AG09309 (cell line): Measurements from ENCODE around the gene MMD2.
A peak's percentile ranks its signal among the peaks of the same experiment; 100 is the strongest.
"Not testable (repeated sequence)": the region's sequence is repeated elsewhere in the genome, so short reads cannot be mapped to it uniquely, and the experiment has no call there.

Experiments
- DNase-seq: peaks from one replicate; pipeline ENCODE4 v3.0.0-alpha.2; 2010; ENCODE audit warnings: low read depth
- H3K4me3 ChIP-seq: 2 replicates; pipeline ENCODE4 v1.5.1; 2011; ENCODE audit warnings: mild to moderate bottlenecking, low read depth, low read length, moderate library complexity; ENCODE audit not compliant: control insufficient read depth
- TF ChIP-seq, protein P1 (sequence below): IDR thresholded peaks from 2 replicates; pipeline ENCODE4 v1.5.1; 2011; ENCODE audit warnings: mild to moderate bottlenecking, low read depth, low read length, inconsistent platforms; ENCODE audit not compliant: insufficient read depth, control insufficient read depth; ENCODE audit errors: missing control alignments

Gene MMD2

DNA sequence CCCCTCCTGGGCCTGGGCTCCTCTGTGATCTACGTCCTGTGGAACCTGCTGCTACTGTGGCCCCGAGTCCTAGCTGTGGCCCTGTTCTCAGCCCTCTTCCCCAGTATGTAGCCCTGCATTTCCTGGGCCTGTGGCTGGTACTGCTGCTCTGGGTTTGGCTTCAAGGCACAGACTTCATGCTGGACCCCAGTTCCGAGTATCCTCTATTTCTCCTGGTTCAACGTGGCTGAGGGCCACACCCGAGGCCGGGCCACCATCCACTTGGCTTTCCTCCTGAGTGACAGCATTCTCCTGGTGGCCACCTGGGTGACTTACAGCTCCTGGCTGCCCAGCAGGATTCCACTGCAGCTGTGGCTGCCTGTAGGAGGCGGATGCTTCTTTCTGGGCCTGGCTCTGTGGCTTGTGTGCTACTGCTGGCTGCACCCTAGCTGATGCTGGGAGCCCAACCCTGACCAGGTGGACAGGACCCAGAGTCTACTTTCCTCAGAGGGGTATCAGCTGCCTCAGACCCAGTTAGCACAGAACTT lies 37.8 kb upstream of the MMD2 start:
- TF ChIP-seq, protein P1, sequence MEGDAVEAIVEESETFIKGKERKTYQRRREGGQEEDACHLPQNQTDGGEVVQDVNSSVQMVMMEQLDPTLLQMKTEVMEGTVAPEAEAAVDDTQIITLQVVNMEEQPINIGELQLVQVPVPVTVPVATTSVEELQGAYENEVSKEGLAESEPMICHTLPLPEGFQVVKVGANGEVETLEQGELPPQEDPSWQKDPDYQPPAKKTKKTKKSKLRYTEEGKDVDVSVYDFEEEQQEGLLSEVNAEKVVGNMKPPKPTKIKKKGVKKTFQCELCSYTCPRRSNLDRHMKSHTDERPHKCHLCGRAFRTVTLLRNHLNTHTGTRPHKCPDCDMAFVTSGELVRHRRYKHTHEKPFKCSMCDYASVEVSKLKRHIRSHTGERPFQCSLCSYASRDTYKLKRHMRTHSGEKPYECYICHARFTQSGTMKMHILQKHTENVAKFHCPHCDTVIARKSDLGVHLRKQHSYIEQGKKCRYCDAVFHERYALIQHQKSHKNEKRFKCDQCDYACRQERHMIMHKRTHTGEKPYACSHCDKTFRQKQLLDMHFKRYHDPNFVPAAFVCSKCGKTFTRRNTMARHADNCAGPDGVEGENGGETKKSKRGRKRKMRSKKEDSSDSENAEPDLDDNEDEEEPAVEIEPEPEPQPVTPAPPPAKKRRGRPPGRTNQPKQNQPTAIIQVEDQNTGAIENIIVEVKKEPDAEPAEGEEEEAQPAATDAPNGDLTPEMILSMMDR = no peak
- H3K4me3 ChIP-seq = no peak overlapping the region
- no peak for DNase-seq

DNA sequence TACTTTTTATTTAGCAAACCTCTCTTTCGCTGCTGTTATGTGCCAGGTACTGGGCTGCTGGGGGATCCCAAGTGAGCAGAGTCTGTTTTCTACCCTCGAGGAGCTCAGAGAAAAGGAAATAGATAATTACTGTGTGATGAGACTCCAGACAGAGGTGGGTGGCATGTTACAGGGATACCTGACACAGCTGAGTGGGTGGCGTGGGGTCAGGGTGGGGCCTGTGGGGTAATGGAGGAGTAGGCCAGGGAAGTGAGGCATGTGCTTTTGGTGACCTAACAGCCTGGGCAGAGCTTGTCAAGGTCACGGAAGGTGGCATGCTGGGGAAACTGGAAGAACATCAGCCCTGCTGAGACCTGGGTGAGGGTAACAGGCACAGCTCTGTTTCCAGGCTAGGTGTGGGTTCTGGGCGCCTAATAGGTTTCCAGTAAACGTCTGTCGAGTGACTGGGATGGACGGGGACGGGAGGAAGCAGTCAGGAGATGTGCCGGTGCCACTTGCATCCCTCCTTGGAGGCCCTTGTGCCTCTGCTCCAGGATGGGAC lies 36.5 kb upstream of the MMD2 start:
- TF ChIP-seq, protein P1 = no peak
- DNase-seq = no peak
- no peak overlapping the region for H3K4me3 ChIP-seq

DNA sequence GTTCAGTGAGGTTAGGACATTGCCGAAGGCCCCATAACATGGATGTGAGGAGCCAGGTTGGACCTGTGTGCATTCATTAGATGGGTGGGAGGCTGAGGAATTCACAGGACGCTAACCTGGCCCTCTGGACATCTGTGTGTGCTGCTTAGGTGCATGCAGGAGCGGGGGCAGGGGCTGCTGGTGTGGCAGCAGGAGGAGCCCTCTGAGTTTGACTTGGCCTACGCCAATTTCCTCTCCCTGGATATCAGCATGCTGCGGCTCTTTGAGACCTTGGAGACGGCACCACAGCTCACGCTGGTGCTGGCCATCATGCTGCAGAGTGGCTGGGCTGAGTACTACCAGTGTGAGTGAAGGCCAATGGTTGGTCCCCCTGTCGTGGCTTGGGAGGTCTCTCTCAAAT lies 34.5 kb upstream of the MMD2 start:
- TF ChIP-seq, protein P1 = no peak
- H3K4me3 ChIP-seq = no peak overlapping the region
- no peak for DNase-seq

DNA sequence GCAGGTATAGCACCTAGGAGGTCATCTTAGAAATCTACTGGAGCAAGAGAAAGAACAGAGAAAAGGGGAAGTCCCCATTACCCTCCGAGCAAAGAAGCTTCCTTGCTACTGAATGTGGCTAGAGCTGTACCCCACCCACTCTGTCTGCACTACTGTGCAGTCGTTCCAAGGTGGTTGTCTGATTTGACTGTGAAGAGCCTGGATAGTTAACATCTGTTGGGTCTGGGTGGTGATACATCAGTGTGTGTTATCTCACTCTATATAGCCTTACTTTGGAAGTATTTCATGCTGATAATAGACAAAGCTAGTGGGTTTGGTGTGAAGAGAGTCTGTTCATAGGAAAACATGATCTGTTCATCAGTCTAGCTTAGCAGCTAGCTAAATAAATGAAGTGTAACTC lies 23.8 kb upstream of the MMD2 start:
- H3K4me3 ChIP-seq, DNase-seq: not testable (repeated sequence)

DNA sequence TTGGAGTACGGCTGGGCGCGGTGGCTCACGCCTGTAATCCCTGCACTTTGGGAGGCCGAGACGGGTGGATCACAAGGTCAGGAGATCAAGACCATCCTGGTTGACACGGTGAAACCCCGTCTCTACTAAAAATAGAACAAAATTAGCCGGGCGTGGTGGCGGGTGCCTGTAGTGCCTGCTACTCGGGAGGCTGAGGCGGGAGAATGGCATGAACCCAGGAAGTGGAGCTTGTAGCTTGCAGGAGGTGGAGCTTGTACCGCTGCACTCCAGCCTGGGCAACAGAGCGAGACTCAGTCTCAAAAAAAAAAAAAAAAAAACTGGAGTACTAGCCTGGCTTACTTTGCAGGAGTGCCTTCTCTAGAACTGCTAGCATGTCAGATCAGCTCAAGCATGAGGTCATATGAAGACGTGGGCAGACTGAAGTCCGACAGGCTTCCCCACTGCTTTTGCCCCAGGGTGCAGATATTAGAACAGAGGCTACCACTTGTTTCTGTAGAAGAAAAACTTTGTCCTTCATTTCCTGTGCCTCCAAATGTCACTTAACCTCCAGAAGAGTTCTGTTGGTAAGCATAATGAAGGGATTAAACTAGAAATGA lies 22.4 kb upstream of the MMD2 start:
- not testable (repeated sequence) for H3K4me3 ChIP-seq, DNase-seq

DNA sequence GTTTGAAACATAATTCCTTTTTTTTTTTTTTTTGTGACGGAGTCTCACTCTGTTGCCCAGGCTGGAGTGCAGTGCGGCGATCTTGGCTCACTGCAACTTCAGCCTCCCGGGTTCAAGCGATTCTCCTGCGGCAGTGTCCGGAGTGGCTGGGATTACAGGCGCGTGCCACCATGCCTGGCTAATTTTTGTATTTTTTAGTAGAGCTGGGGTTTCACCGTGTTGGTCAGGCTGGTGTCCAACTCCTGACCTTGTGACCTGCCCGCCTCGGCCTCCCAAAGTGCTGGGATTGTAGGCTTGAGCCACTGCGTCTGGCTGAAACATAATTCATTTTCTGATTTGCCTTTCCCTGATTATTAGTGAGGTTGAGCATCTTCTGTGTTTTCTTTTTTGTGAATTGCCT lies 16.6 kb upstream of the MMD2 start:
- not testable (repeated sequence) for H3K4me3 ChIP-seq

DNA sequence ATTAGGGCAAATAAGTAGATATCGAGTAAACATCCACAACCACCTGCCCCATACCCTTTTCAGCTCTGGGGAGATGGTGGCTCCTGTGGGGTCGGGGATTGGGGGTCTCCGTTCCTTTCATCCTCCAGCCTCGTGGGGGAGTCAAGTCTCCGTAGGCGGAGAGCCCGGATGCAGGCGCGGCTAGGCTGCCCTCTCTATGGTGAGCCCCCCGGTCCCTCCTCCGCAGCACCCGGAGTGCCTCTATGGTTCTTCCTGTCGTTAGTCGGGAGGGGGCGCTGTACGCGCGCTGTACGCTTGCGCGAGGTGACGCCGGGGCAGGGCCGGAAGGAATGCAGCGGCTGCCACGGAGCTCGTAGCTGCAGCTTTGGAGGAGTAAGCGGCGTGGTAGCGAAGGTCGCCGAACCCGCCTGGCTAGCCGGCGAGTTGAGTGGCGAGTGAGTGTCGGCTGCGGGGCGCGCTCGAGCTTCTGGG lies 14.8 kb upstream of the MMD2 start:
- TF ChIP-seq, protein P1 = peak; percentile 86
- peak overlapping the region; percentile 68 for H3K4me3 ChIP-seq
- DNase-seq = peak; percentile 43

More for the DNA sequence above, 16.6 kb upstream of the MMD2 start:
- DNase-seq = not testable (repeated sequence)

DNA sequence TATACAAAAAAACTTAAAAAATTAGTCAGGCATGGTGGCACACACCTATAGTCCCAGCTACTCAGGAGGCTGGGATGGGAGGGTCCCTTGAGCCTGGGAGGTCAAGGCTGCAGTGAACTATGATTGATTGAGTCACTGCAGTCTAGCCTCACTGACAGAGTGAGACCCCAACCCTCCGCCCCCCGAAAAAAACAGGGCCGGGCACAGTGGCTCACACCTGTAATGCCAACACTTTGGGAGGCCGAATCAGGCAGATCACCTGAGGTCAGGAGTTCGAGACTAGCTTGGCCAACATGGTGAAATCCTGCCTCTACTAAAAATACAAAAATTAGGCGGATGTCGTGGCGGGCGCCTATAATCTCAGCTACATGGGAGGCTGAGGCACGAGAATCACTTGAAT lies 13.5 kb upstream of the MMD2 start:
- not testable (repeated sequence) for H3K4me3 ChIP-seq, DNase-seq

DNA sequence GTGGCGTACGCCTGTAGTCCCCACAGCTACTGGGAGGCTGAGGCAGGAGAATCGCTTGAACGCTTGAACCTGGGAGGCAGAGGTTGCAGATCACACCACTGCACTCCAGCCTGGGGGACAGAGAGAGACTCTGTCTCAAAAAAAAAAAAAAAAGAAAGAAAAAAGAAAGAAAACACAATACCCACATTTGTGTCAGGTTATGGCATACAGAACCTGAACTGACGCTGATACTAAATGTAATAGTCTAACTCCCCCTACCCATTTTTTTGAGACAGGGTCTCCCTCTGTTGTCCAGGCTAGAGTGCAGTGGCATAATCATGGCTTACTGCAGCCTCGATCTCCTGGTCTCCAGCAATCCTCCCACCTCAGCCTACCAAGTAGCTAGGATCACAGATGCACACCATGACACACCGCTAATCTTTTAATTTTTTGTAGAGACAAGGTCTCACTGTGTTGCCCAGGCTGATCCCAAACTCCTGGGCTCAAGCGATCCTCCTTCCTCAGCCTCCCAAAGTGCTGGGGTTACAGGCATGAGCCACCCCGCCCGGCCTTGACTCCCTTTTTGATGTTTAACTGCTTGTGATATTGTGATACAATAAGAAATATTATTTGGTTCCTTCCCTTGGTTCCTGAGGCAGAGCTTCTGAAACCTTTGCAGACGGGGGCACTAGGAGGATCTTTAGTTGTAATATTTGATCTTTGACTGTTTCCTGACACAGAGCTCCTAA lies 6.5 kb upstream of the MMD2 start:
- TF ChIP-seq, protein P1 = no peak
- no peak for DNase-seq
- H3K4me3 ChIP-seq = no peak overlapping the region
